ENCODE measurements around the gene PRKRIP1. TPM values are rescaled to one million over a fixed set of nuclear protein-coding genes. Genes with fewer than 3 reads are reported as not detected.
"Not testable (repeated sequence)": the region's sequence is repeated elsewhere in the genome, so short reads cannot be mapped to it uniquely, and the experiment has no call there.

Gene PRKRIP1
- total RNA-seq, 1 donor from 2014 or later = 27.5 TPM

GRCh38 chr7:102403563-102403962, 7.4 kb downstream of the PRKRIP1 start:
- intact Hi-C loops (cut with micrococcal nuclease) = loop anchor here (5.0 kb wide), 2 partner anchors 49 to 64 kb away; no protein-coding TSS in a partner anchor

- intact Hi-C loops (cut with micrococcal nuclease) = loop anchor here (1.0 to 5.0 kb wide), 3 partner anchors 30 to 63 kb away; no protein-coding TSS in a partner anchor
Measured at GRCh38 chr7:102404005-102404861, 8.1 kb downstream of the PRKRIP1 start.

GRCh38 chr7:102404862-102405188, 8.7 kb downstream of the PRKRIP1 start:
- intact Hi-C loops (cut with micrococcal nuclease) = loop anchor here (1.0 to 5.0 kb wide), 3 partner anchors 29 to 62 kb away; no protein-coding TSS in a partner anchor

- intact Hi-C loops (cut with micrococcal nuclease) = no loop called here
Measured at GRCh38 chr7:102407910-102408309, 11.7 kb downstream of the PRKRIP1 start.

- intact Hi-C loops (cut with micrococcal nuclease) = not testable (repeated sequence)
Measured at GRCh38 chr7:102408530-102408929, 12.4 kb downstream of the PRKRIP1 start.

GRCh38 chr7:102409340-102409739, 13.2 kb downstream of the PRKRIP1 start:
- intact Hi-C loops (cut with micrococcal nuclease) = no loop called here

GRCh38 chr7:102410123-102410522, 14.0 kb downstream of the PRKRIP1 start:
- intact Hi-C loops (cut with micrococcal nuclease) = no loop called here

- intact Hi-C loops (cut with micrococcal nuclease) = no loop called here
Measured at GRCh38 chr7:102410918-102411317, 14.8 kb downstream of the PRKRIP1 start.

- intact Hi-C loops (cut with micrococcal nuclease) = loop anchor here (1.0 kb wide), 2 partner anchors 38 to 53 kb away; no protein-coding TSS in a partner anchor
Measured at GRCh38 chr7:102412548-102412947, 16.4 kb downstream of the PRKRIP1 start.

- intact Hi-C loops (cut with micrococcal nuclease) = no loop called here
Measured at GRCh38 chr7:102413091-102413490, 16.9 kb downstream of the PRKRIP1 start.

GRCh38 chr7:102413611-102414010, 17.4 kb downstream of the PRKRIP1 start:
- intact Hi-C loops (cut with micrococcal nuclease) = no loop called here

- intact Hi-C loops (cut with micrococcal nuclease) = loop anchor here (1.0 kb wide), 1 partner anchor 11 kb away; no protein-coding TSS in a partner anchor
Measured at GRCh38 chr7:102415685-102416225, 19.6 kb downstream of the PRKRIP1 start.

- intact Hi-C loops (cut with micrococcal nuclease) = loop anchor here (1.0 kb wide), 1 partner anchor 10 kb away; no protein-coding TSS in a partner anchor
Measured at GRCh38 chr7:102416406-102416805, 20.2 kb downstream of the PRKRIP1 start.

GRCh38 chr7:102417105-102417504, 20.9 kb downstream of the PRKRIP1 start:
- intact Hi-C loops (cut with micrococcal nuclease) = no loop called here

- intact Hi-C loops (cut with micrococcal nuclease) = no loop called here
Measured at GRCh38 chr7:102418592-102418991, 22.4 kb downstream of the PRKRIP1 start.

- intact Hi-C loops (cut with micrococcal nuclease) = no loop called here
Measured at GRCh38 chr7:102421706-102422240, 25.6 kb downstream of the PRKRIP1 start.

- intact Hi-C loops (cut with micrococcal nuclease) = no loop called here
Measured at GRCh38 chr7:102424129-102424551, 28.0 kb downstream of the PRKRIP1 start.

- intact Hi-C loops (cut with micrococcal nuclease) = no loop called here
Measured at GRCh38 chr7:102424787-102425218, 28.6 kb downstream of the PRKRIP1 start.

- intact Hi-C loops (cut with micrococcal nuclease) = loop anchor here (1.0 kb wide), 4 partner anchors 9 to 62 kb away; partner anchors contain the start of genes ALKBH4 and LRWD1
Measured at GRCh38 chr7:102425639-102426267, 29.6 kb downstream of the PRKRIP1 start.

- intact Hi-C loops (cut with micrococcal nuclease) = loop anchor here (1.0 kb wide), 4 partner anchors 8 to 63 kb away; partner anchors contain the start of genes ALKBH4 and LRWD1
Measured at GRCh38 chr7:102426268-102427018, 30.3 kb downstream of the PRKRIP1 start.

- intact Hi-C loops (cut with micrococcal nuclease) = no loop called here
Measured at GRCh38 chr7:102427019-102427405, 30.8 kb downstream of the PRKRIP1 start.

Measured in T-helper 2 cell treated with Interferon-gamma antibody and Interleukin-4, amounts not matched to agents 100 ng/mL and 5 ng/mL, for 36 hours (primary cell).